MV-4-11 (cell line): ENCODE data around the gene FGD3.

Experiments
- DNase-seq: peaks from one replicate; lab custom pipeline; 2025; lab: John Stamatoyannopoulos, UW

The FGD3 gene

GRCh38 chr9:93054758-93055704 is 107.7 kb downstream of the FGD3 start:
- no peak for DNase-seq

GRCh38 chr9:93057042-93057702 is 109.8 kb downstream of the FGD3 start:
- no peak for DNase-seq

GRCh38 chr9:93057703-93058354 is 110.5 kb downstream of the FGD3 start:
- no peak for DNase-seq

GRCh38 chr9:93058355-93059010 is 111.2 kb downstream of the FGD3 start, which contains the start of gene SUSD3:
Gene SUSD3 (plus strand): TSS chr9:93058701. CDS start chr9:93058743, 42 bp downstream.
- DNase-seq: peak; percentile 59

- DNase-seq: peak; percentile 55
Observed at GRCh38 chr9:93059011-93059714, 111.8 kb downstream of the FGD3 start.

- no peak for DNase-seq
Observed at GRCh38 chr9:93059715-93060578, 112.6 kb downstream of the FGD3 start.

- DNase-seq: no peak
Observed at GRCh38 chr9:93060746-93061259, 113.5 kb downstream of the FGD3 start.

- DNase-seq: no peak
Observed at GRCh38 chr9:93061260-93061751, 114.0 kb downstream of the FGD3 start.

- no peak for DNase-seq
Observed at GRCh38 chr9:93061791-93062763, 114.8 kb downstream of the FGD3 start.

GRCh38 chr9:93064392-93065134 is 117.2 kb downstream of the FGD3 start:
- DNase-seq: peak; percentile 98

GRCh38 chr9:93065135-93065720 is 117.9 kb downstream of the FGD3 start:
- peak; percentile 93 for DNase-seq

- DNase-seq: no peak
Observed at GRCh38 chr9:93066978-93067603, 119.8 kb downstream of the FGD3 start.

- no peak for DNase-seq
Observed at GRCh38 chr9:93068956-93069355, 121.6 kb downstream of the FGD3 start.

GRCh38 chr9:93071464-93071863 is 124.1 kb downstream of the FGD3 start:
- peak; percentile 10 for DNase-seq

- no peak for DNase-seq
Observed at GRCh38 chr9:93072383-93072795, 125.1 kb downstream of the FGD3 start.

- no peak for DNase-seq
Observed at GRCh38 chr9:93076101-93076791, 128.9 kb downstream of the FGD3 start.

GRCh38 chr9:93076792-93077128 is 129.4 kb downstream of the FGD3 start:
- DNase-seq: no peak
